ENCODE results near the gene ICAM3.

DNA sequence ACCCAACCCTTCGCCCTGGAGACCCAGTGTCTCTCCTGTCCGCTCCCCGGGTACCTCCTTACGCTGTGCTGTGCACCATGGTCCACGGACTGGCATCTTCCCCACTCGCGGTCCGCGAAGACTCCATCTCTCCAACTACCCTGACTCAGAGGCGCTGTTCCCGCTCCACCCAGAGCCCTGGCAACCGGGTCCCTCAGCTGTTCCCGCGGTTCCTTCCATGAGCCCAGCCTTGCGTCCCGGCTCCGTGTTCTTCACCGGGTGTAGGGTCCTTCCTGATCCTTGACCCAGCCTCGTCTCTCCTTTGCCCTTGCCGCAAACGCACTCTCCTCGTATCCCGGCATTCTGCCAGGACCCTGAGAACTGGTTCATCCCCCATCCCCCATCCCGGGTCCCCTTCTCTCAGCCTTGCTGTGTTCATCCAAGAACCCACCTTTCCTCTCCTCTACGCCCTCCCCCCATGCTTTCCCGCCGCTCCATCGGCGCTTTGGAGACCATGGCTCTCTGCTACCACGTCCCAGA is 49.0 kb downstream of the ICAM3 start:
- TF ChIP-seq EP300 (IDR thresholded peaks at IDR 0.05; ENCODE audit: borderline replicate concordance) (no peak), TAF1 (IDR thresholded peaks at IDR 0.05; ENCODE audit: low read depth) (no peak), YY1 (IDR thresholded peaks at IDR 0.05; ENCODE audit: low read depth) (no peak), USF1 (IDR thresholded peaks at IDR 0.05) (no peak), MAX (IDR thresholded peaks at IDR 0.05) (no peak; the same call in 1 of the 2 replicates), RAD21 (IDR thresholded peaks at IDR 0.05; ENCODE audit: low read depth) (no peak), FOXM1 (IDR thresholded peaks at IDR 0.05; ENCODE audit: borderline replicate concordance, low read depth) (no peak), CEBPB (IDR thresholded peaks at IDR 0.05) (no peak)

Data from Ishikawa (cell line).